GM10248 (cell line): ENCODE results near the gene ATP8B3.

Source experiments
- CTCF ChIA-PET: fragments of 300-600 bp; sonication (Branson Sonifier 250); formaldehyde crosslinking; extraction: SDS; loops from one replicate; lab custom pipeline; 2021; ENCODE audit warnings: antibody characterized with exemption; lab: Yijun Ruan, JAX
- POLR2A ChIA-PET: fragments of 350-650 bp; sonication (Branson Sonifier 250); formaldehyde crosslinking; extraction: SDS; loops from one replicate; lab custom pipeline; 2020; ENCODE audit warnings: antibody characterized with exemption; lab: Yijun Ruan, JAX
- DNase-seq: peaks from one replicate; pipeline ENCODE4 v3.0.0; 2012; ENCODE audit errors: extremely low spot score
- TF ChIP-seq, protein P1 (sequence below): IDR thresholded peaks from 2 replicates; pipeline ENCODE4 v1.5.1; 2012; ENCODE audit warnings: mild to moderate bottlenecking, low read depth; ENCODE audit errors: extremely low read depth, missing control alignments, control extremely low read depth

ATP8B3 gene

DNA sequence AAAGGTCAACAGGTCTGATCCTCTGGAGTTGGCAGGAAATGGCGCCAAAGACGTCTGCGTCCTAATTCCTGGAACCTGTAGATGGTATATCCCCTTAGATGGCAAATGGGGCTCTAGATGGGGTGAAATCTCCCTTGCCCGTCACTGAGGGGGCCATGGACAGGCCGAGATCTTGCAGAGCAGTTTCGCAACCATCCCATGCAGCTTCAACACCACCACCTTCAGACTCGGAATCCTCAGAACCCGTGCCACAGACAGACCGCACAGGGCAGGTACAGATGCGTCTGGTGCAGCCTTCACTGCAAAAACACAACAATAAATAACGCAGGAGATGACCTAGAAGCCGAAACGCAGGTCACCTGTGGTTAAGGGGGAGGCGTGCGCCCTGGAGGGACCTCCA, 18.5 kb upstream of the ATP8B3 start:
- CTCF ChIA-PET, result interaction anchor here (1.0 to 10.1 kb wide), 4 partner anchors 7 to 285 kb away, joined by 3 to 152 read pairs (median 6); no protein-coding TSS in a partner anchor
- POLR2A ChIA-PET, result no interaction called here
- no peak for DNase-seq
- TF ChIP-seq, protein P1, sequence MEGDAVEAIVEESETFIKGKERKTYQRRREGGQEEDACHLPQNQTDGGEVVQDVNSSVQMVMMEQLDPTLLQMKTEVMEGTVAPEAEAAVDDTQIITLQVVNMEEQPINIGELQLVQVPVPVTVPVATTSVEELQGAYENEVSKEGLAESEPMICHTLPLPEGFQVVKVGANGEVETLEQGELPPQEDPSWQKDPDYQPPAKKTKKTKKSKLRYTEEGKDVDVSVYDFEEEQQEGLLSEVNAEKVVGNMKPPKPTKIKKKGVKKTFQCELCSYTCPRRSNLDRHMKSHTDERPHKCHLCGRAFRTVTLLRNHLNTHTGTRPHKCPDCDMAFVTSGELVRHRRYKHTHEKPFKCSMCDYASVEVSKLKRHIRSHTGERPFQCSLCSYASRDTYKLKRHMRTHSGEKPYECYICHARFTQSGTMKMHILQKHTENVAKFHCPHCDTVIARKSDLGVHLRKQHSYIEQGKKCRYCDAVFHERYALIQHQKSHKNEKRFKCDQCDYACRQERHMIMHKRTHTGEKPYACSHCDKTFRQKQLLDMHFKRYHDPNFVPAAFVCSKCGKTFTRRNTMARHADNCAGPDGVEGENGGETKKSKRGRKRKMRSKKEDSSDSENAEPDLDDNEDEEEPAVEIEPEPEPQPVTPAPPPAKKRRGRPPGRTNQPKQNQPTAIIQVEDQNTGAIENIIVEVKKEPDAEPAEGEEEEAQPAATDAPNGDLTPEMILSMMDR, result no peak

DNA sequence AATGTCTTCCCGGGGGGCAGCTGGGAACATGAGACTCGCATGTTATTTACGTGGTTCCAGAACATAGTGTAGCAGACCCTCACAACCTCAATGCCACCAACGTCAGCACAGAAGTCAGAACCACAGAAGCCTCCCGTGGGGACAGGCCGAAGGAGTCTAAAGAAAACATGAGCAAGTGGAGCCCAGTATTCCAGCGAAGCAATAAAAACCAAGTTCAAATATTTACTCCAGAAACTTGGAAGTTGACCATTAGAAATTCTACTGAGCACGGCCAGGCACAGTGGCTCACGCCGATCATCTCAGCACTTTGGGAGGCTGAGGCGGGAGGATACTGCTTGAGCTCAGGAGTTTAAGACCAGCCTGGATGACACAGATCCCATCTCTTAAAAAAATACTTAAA, 17.9 kb upstream of the ATP8B3 start:
- TF ChIP-seq, protein P1, result no peak
- no peak for DNase-seq
- CTCF ChIA-PET, result interaction anchor here (1.0 to 10.1 kb wide), 4 partner anchors 7 to 284 kb away, joined by 3 to 152 read pairs (median 6); no protein-coding TSS in a partner anchor
- POLR2A ChIA-PET, result no interaction called here

DNA sequence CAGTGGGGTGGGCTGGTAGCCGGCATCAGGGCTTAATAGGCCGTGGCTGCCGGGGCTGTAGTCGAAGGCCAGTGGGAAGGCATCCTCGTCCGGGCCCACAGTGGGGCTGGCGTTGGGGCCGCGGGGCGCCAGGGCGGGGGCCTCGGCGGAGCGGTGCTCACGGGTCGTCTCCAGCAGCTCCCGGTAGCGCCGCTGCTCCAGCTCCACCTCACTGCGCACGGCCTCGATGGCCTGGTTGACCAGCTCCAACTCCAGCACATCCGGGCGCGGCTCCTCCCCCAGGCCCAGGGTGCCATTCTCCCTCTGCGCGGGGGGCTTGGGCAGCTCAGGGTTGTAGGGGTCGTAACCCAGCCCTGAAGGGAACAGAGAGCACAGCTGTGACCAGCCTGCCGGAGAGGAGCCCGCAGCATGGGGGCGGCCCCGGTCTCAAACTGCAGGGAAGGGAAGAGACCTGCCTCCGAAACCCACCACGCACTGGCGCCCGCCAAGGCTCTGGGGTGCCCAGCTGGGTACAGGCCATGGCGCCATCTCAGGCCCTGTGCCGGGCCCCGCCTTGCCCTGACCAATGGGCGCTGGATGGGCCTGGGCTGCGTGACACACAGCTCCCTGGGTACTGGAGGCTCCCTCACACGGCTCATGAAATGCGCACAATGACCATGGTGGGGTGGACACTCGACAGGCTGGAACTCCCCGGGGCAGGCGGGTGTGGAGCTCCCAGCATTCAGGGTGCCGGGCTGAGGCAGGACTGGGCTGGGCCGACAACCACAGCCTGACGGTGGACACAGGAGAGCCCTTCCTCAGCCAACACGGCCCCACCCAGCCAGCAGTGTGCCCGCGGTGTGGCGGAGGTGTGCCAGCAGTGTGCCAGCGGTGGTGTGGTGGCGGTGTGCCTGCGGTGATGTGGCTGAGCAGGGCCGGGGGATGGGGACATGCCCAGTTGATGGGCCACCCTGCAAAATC, 16.5 kb upstream of the ATP8B3 start:
- CTCF ChIA-PET, result interaction anchor here (0.9 to 10.1 kb wide), 5 partner anchors 9 to 283 kb away, joined by 3 to 152 read pairs (median 8); no protein-coding TSS in a partner anchor
- no peak for DNase-seq
- POLR2A ChIA-PET, result no interaction called here
- TF ChIP-seq, protein P1, result no peak

DNA sequence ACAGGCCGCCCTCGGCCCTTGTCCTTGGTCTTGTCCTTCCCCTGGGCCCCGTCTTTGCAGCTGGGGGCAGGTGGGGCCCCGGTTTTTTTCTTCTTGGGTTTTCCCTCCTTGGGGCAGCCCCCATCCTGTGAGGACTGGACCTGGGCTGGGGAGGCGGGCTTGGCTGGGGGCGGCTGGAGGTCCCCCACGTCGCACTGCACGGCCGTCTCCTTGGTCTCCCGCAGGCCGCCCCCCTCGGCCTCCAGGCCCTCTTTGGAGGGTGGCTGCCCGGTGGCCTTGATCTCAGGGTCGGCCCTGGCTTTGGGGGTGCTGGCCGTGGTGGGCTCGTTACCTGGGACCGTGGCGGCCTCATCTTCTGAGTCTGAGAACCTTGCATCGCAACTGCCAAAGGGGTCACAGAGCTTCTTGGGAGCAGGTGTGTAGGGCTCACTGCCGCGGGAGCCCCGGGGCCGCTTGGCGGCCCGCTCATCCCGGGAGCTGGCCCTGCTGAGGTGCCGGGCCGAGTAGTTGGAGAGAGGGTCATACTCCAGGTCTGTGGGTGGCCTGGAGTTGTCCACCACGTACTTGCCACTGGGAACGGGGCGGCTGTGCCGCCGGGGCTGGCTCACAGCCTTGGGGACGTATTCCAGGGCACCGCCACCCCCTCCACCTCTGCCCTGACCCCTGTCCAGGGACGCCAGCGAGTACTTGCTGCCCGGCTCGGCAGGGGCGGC, 15.6 kb upstream of the ATP8B3 start:
- CTCF ChIA-PET, result interaction anchor here (0.9 to 10.1 kb wide), 5 partner anchors 10 to 149 kb away, joined by 3 to 152 read pairs (median 5); no protein-coding TSS in a partner anchor
- TF ChIP-seq, protein P1, result no peak
- POLR2A ChIA-PET, result no interaction called here
- no peak for DNase-seq

DNA sequence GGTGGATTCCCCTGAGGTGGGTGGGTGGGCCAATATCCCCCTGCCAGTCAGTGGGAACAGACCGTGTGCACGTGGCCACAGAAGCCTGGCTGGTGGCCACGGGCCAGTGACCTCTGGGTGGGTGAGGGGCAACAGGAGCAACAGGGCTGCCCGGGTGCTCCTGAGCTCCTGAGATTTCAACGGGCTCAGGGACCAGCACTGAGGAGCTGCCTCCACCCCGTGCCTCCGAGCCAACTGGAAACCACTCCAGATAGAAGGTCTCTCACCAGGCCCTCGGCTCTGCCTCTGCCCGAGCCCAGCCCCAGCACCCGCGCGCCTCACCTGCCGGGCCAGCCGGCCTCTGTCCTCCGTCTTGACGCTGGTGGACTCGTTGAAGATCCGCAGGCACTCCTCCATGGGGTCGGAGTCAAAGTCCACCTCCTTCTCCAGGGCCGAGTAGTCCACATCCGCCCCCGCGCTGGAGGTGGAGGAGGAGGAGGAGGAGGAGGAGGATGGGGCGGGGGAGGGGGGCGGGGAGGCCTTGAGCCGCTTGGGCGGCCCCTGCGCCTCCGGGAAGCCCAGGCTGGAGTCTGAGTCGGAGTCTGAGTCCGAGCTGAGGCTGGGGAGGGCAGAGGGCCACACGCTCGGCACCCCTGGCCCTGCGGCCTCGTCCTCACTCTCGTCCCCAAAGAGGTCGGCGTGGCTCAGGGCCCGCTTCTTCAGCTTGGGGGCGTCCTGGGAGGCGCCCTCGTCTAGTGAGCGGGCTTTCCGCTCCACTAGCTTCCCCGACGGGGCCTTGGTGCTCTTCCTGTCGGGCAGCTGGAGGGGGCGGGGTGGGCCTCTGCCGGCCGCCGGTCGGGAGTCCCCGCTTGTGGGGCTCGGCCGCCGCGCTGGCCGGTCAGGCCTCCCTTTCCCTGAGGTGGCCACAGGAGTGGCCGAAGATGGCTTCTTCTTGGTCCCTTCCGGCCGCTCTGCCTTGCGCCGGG, 14.8 kb upstream of the ATP8B3 start:
- DNase-seq, result no peak
- CTCF ChIA-PET, result interaction anchor here (0.8 to 10.1 kb wide), 40 partner anchors 10 to 609 kb away, joined by 3 to 152 read pairs (median 4); partner anchors contain the start of genes REEP6 and TCF3
- POLR2A ChIA-PET, result no interaction called here
- TF ChIP-seq, protein P1, result no peak
